ENCODE measurements around the gene RGL4. TPM values are rescaled to one million over a fixed set of nuclear protein-coding genes. Genes with fewer than 3 reads are reported as not detected.
"Not testable (repeated sequence)": the region's sequence is repeated elsewhere in the genome, so short reads cannot be mapped to it uniquely, and the experiment has no call there.

Gene RGL4
- not detected in 2 replicates for total RNA-seq (2021)
- not detected for Bru-seq, nascent RNA
- not detected for BruChase-seq, experiment 1, labeled RNA remaining after a 2-hour chase
- not detected for BruChase-seq, experiment 2, labeled RNA remaining after a 6-hour chase
- long read RNA-seq: 0 reads

GRCh38 chr22:23690713-23691112, at the start of gene RGL4:
Gene RGL4, plus strand, starts transcription at chr22:23691013. Its CDS starts 1,018 bp downstream, at chr22:23692031.
- TF ChIP-seq CTCF (conservative IDR thresholded peaks at IDR 0.05; ENCODE audit: low read depth, low read length): no peak
- TF ChIP-seq EZH2 (IDR thresholded peaks at IDR 0.05; ENCODE audit: borderline replicate concordance, low read depth, low read length, poor library complexity, severe bottlenecking): no peak
- POLR2A ChIA-PET (ENCODE audit: low non-redundant PET): no interaction called here
- Histone ChIP-seq H3K36me3 (ENCODE audit: insufficient read depth, low read length, poor library complexity, severe bottlenecking) (peaks cover 8% of the 10 kb centered on the region), H3K27me3 (replicated peaks; ENCODE audit: insufficient read depth, low read depth, low read length, poor library complexity) (no peaks in the 10 kb centered on the region), H3K4me1 (ENCODE audit: insufficient read depth, low read length, poor library complexity, severe bottlenecking) (no peaks in the 10 kb centered on the region), H3K4me3 (ENCODE audit: low read depth, low read length, poor library complexity, severe bottlenecking) (no peak within 1 kb of the TSS), H3K9me3 (ENCODE audit: low read depth, low read length, poor library complexity, severe bottlenecking) (no peaks in the 10 kb centered on the region), H3K27ac (ENCODE audit: low read depth, low read length, poor library complexity, severe bottlenecking) (no peak within 1 kb of the TSS)
- no TSS peak for BruUV-seq (replicated peaks)
- no peak for DNase-seq (ENCODE audit: low spot score)
- intact Hi-C loops (cut with micrococcal nuclease; ENCODE audit: unreplicated experiment): no loop called here
- CTCF ChIA-PET: no interaction called here

- H3K27ac ChIP-seq (ENCODE audit: low read depth, low read length, poor library complexity, severe bottlenecking); H3K4me1 ChIP-seq (ENCODE audit: insufficient read depth, low read length, poor library complexity, severe bottlenecking); H3K36me3 ChIP-seq (ENCODE audit: insufficient read depth, low read length, poor library complexity, severe bottlenecking); BruUV-seq (replicated peaks); H3K27me3 ChIP-seq (replicated peaks; ENCODE audit: insufficient read depth, low read depth, low read length, poor library complexity); H3K4me3 ChIP-seq (ENCODE audit: low read depth, low read length, poor library complexity, severe bottlenecking); POLR2A ChIA-PET (ENCODE audit: low non-redundant PET); CTCF ChIA-PET; DNase-seq (ENCODE audit: low spot score); H3K9me3 ChIP-seq (ENCODE audit: low read depth, low read length, poor library complexity, severe bottlenecking); intact Hi-C loops (cut with micrococcal nuclease; ENCODE audit: unreplicated experiment): not testable (repeated sequence)
Observed at GRCh38 chr22:23646526-23646925, 44.3 kb upstream of the RGL4 start.

- ChIA-PET CTCF (no interaction called here), POLR2A (ENCODE audit: low non-redundant PET) (no interaction called here)
- Histone ChIP-seq H3K27me3 (replicated peaks; ENCODE audit: insufficient read depth, low read depth, low read length, poor library complexity) (no peaks in the 10 kb centered on the region), H3K36me3 (ENCODE audit: insufficient read depth, low read length, poor library complexity, severe bottlenecking) (no peaks in the 10 kb centered on the region), H3K9me3 (ENCODE audit: low read depth, low read length, poor library complexity, severe bottlenecking) (no peaks in the 10 kb centered on the region), H3K4me1 (ENCODE audit: insufficient read depth, low read length, poor library complexity, severe bottlenecking) (no peaks in the 10 kb centered on the region), H3K27ac (ENCODE audit: low read depth, low read length, poor library complexity, severe bottlenecking) (no peak overlapping the region), H3K4me3 (ENCODE audit: low read depth, low read length, poor library complexity, severe bottlenecking) (no peak overlapping the region)
- intact Hi-C loops (cut with micrococcal nuclease; ENCODE audit: unreplicated experiment): no loop called here
- no TSS peak for BruUV-seq (replicated peaks)
- no peak for TF ChIP-seq CTCF (conservative IDR thresholded peaks at IDR 0.05; ENCODE audit: low read depth, low read length)
- TF ChIP-seq EZH2 (IDR thresholded peaks at IDR 0.05; ENCODE audit: borderline replicate concordance, low read depth, low read length, poor library complexity, severe bottlenecking): no peak
- no peak for DNase-seq (ENCODE audit: low spot score)
Observed at GRCh38 chr22:23649071-23649501, 41.7 kb upstream of the RGL4 start.

GRCh38 chr22:23651676-23652075, 39.1 kb upstream of the RGL4 start:
- ChIA-PET CTCF (interaction anchor here (0.6 kb wide), 1 partner anchor 791 kb away, joined by 3 read pairs; no protein-coding TSS in a partner anchor), POLR2A (ENCODE audit: low non-redundant PET) (no interaction called here)
- intact Hi-C loops (cut with micrococcal nuclease; ENCODE audit: unreplicated experiment): no loop called here
- Histone ChIP-seq H3K36me3 (ENCODE audit: insufficient read depth, low read length, poor library complexity, severe bottlenecking) (no peaks in the 10 kb centered on the region), H3K9me3 (ENCODE audit: low read depth, low read length, poor library complexity, severe bottlenecking) (no peaks in the 10 kb centered on the region), H3K4me3 (ENCODE audit: low read depth, low read length, poor library complexity, severe bottlenecking) (no peak overlapping the region), H3K4me1 (ENCODE audit: insufficient read depth, low read length, poor library complexity, severe bottlenecking) (no peaks in the 10 kb centered on the region), H3K27ac (ENCODE audit: low read depth, low read length, poor library complexity, severe bottlenecking) (no peak overlapping the region), H3K27me3 (replicated peaks; ENCODE audit: insufficient read depth, low read depth, low read length, poor library complexity) (no peaks in the 10 kb centered on the region)
- no peak for DNase-seq (ENCODE audit: low spot score)
- no TSS peak for BruUV-seq (replicated peaks)
- TF ChIP-seq EZH2 (IDR thresholded peaks at IDR 0.05; ENCODE audit: borderline replicate concordance, low read depth, low read length, poor library complexity, severe bottlenecking) (no peak), CTCF (conservative IDR thresholded peaks at IDR 0.05; ENCODE audit: low read depth, low read length) (no peak)

Data from A673 (cell line).